HG02970 (cell line): Measurements from ENCODE around the gene CGB7.
"Not testable (repeated sequence)": the region's sequence is repeated elsewhere in the genome, so short reads cannot be mapped to it uniquely, and the experiment has no call there.

Experiments
- ATAC-seq: cut with Tn5 transposase; IDR thresholded peaks from one replicate; pipeline ENCODE4 v1.9.1; 2021; ENCODE audit warnings: mild to moderate bottlenecking, moderate library complexity, moderate number of reproducible peaks; ENCODE audit not compliant: unreplicated experiment, low FRiP score

Gene CGB7

DNA sequence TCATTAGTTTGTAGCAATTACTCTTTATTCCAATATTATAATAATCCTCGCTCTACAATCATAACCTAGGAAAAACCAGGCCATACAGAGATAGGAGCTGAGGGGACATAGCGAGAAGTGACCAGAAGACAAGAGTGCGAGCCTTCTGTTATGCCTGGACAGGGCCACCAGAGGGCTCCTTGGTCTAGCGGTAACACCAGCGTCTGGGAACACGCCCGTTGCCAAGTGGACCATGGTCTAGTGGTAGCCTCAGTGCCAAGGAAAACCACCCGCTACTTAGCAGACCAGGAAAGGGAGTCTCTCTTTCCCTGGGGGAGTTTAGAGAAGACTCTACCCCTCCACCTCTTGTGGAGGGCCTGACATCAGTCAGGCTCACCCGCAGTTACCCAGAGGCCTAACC is 17.3 kb upstream of the CGB7 start:
- ATAC-seq, result not testable (repeated sequence)

DNA sequence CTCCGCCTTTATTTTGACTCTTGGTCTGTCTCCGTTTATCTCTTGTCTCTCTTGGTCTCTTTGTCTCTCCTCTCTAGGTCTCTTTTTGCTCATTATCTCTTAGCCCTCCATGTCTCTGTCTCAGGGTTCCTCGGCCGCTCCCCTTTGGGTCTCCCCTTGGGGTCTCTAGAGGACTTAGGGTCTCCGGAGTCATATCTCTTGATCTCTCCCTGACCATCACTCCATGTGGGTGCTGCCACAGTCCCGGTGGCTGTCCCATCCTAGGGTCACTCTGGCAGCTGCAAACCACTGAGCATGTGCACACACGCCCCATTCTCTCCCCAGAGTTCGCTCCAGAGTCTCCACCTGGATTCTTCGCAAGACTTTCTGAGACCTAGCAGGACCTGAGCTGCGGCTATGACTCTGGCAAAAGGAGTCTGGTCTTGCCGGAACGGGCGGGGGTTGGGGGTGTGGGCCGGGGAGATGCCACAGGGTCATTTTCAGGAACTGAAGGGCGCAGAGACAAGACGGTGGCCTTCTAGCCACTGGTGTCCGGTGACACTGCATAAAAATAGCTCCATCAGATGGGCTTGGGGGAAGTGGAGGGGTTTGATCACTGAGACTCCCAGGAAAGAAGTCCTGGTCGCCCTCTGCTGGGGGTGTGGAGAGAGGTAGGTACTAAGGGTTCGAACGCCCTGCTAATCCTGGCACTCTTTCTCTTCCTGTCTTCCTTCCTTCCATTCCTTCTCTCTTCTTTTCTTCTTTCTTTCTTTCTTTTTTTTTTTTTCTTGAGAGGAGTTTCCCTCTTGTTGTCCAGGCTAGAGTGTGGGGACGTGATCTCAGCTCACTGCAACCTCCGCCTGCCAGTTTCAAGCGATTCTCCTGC is 16.2 kb upstream of the CGB7 start:
- ATAC-seq, result no peak

GRCh38 chr19:49071860-49072547 is 14.5 kb upstream of the CGB7 start:
- no peak for ATAC-seq

DNA sequence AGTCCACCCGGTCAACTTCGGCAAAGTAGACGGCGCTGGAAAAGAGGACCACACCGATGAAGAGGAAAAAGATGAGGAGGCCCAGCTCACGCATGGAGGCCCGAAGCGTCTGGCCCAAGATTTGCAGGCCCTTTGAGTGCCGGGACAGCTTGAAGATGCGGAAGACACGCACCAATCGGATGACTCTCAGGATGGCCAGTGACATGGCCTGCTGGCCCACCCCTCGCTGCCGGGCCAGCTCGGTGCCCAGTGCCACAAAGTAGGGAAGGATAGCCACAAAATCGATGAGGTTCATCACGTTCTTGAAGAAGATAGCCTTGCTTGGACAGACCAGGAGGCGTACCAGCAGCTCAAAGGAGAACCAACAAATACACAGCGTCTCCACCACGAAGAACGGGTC is 12.9 kb upstream of the CGB7 start:
- no peak for ATAC-seq

- ATAC-seq, result no peak
Measured at GRCh38 chr19:49069026-49069425, 11.5 kb upstream of the CGB7 start.

GRCh38 chr19:49067554-49067953 is 10.0 kb upstream of the CGB7 start:
- ATAC-seq, result no peak

DNA sequence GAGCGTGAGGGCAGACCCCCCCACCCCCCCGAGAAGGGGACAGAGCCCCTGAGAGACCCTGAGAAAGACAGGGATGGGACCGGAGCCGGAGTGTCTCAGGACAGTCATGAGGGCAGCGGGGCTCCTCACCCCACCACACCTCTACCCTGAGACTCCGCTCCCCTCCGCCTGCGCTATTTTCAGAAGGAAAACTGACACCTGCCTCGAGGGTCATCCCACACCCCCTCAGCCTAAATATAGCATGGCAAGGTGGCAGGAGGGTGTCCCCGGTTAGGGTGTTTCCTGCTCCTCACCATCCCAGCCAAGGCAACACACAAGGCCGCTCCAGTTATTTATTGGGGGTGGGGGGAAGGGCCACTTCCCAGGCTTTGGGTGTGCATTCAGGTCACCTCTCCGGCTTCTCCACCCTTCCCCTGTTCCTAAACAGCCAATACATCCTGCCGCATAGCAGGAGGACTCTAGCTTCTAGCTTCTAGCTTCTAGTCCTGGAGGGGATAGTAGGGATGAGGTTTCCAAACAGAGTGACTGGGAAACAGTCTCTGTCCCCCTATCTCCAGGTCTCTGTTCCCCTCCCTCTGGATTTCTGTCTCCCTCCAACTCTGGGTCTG is 8.5 kb upstream of the CGB7 start:
- ATAC-seq, result no peak

DNA sequence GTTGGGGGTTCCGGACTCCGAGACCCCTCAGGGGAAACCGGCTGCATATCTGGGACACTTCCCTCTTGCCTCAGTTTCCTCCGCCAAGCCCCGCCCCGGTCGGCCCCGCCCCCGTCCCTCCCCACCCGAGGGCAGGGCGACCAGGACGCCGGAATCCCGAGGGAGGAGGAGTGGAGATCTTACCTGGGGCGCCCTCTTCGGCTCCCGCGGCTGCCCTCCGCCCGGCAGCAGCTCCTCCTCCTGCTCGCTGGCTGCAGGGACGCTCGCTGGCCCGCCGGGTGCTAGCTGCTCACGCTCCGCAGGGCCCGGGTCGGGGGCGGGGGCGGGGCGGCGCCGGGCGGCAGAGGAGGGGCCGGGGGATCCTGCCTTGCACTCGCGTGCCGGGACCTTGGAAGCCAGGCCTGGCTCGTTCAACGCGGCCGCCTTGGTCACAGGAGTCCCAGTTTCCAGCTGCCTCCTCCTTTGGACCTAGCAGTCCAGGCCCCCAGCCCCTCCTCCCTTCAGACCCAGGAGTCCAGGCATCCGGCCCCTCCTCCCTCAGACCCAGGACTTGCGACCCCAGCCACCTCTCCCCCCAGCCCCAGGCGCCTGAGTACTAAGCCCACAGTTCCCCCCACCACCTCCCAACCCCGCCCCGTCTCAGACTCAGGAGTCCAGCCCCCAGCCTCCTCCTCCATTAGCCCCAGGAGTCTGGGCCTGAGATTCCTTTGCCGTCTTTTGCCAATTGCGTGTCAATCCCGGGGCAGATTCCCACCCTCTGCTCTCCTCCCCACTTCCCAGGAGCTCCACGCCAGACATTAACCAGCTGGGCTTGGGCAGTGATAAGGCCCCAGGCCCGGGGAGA is 7.4 kb upstream of the CGB7 start, which contains the start of gene NTF4:
NTF4 (minus strand) TSS at position 51 of the 844 bp plus-strand sequence. CDS start 2,821 bp downstream, outside the sequence.
- ATAC-seq, result no peak

GRCh38 chr19:49064029-49064629 is 6.6 kb upstream of the CGB7 start:
- no peak for ATAC-seq

- no peak for ATAC-seq
Measured at GRCh38 chr19:49061445-49061844, 3.9 kb upstream of the CGB7 start.

GRCh38 chr19:49061000-49061399 is 3.5 kb upstream of the CGB7 start:
- ATAC-seq, result no peak

DNA sequence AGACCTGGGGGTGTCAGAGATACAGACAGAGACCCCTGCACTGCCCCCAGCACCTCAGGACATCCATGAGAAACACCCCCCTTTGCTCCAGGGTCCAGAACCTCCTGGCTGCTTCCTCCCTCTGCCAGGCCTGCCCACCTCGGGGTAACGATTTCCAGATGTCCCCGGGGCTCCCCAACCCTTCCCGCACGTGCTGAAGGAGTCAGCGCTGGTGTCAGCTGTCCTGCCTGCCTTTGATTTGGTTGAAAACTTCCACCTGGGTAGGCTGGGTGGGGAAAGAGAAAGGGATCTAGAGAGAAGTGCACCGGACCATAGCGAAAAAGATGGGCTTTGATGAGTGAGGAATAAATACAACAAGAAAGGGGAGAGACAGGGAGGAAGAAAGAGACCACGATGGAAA is 1.5 kb upstream of the CGB7 start:
- ATAC-seq, result no peak

- ATAC-seq, result no peak
Measured at GRCh38 chr19:49058562-49058961, 1.0 kb upstream of the CGB7 start.

DNA sequence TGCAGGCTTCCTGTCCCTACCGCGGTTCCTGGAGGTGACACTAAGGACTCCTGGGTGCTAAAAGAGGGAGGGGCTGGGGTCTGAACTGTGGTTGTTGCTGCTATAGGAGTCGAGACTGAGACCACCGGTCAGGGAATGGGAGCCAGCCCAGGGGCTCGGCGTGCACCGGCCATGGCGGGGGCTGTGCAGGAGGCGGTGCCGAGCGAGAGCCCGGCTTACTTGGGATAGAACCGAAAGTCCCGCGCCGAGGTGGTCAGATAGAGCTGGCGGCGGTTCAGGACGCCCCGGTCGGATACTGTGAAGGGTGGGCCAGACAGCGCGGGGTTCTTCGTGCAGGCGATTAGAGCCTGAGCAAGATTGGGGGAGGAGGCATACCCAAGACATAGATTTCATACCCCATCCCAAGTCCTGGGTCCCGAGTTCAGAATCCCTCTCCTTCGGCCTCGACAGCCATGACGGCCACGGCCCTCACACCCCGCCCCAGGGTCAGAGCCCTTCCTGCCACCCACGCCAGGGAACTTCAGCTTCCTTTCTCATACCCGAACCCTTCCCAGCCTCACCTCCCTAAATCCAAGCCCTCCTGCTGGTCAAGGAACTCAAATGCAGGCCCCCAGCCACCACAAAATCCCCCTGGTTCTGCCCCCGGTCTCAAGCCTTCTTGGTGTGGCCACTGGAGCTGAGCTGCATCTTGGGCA is 500 bp downstream of the CGB7 start:
- not testable (repeated sequence) for ATAC-seq

DNA sequence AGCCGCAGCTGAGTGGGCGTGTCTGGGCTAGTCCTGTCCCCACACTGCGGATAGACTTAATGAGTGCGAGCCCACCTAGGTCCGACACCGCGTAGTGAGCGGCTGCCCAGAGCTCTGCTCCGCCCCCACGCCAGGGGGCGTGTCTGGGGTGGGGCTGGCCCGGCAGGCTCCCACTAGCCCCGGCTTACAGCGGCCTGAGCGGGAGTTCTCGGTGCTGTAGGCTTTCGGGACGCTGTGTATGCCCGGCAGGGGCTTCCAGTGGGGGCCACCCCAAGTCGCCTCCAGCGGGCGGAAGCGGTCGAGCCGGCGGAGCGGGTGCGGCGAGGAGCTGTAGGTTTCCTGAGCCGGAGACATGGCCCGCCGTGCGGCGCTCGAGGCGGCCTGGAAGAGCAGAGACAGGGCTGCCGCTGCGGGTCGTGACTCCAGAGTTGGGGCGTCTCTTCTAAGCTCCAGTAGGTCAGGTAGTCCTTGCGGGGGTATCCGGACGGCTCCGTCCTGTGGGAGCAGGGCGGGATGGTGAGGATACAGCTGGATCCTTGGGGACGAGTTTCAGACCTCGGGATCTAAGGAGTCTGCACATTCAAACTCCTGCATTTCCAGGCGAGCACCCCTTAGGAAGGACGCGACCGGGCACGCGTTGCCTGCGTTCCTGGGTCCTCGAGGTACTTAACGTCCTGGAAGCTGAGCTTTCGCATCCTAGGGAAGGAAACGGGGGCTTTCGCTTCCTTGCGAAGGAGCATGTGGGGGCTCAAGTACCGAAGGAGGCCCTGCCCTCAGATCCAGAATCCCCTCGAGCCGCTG is 1.2 kb downstream of the CGB7 start:
- ATAC-seq, result no peak

- ATAC-seq, result not testable (repeated sequence)
Measured at GRCh38 chr19:49050376-49051033, 7.0 kb downstream of the CGB7 start.

DNA sequence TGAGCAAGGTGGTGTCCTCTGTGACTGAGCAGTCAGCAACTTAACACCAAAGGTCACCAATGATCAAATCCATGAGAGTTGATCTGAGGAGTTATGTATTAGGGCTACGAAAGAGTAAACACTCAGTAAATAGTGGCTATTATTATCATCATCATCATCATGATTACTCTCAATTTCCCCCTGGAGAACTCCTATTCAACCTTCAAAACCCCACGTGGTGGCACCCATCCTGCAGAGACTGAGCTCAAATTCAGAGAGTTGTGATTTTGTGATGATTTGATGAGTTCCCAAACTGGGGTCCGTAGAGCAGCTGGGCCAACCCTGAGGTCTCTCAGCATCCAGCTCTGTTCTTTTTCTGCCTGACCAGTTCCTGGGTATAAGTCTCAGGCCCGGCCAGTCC is 7.7 kb downstream of the CGB7 start:
- ATAC-seq, result not testable (repeated sequence)

DNA sequence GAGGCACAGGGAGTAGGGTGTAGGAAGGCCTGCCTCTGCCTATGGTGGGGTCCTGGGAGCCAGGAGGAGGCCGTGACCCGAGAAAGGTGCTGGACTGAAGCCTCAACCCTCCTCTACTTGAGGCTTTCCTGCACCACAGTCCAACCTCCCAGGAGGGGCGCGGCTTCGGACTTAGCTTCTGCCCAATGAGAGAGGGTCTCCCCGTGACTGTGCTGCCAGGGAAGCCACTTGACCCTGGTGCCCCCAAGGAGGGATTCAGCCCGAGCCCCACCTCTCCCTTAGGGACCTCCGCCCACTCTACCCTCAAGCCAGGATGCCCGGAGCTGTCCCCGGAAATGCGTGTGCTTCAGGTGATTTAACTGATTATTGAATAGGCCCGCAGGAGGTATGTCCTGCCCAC is 8.5 kb downstream of the CGB7 start, which contains the start of gene CGB8:
CGB8 (minus strand) TSS at position 101 of the 400 bp plus-strand sequence. CDS start 372 bp downstream, outside the sequence.
- not testable (repeated sequence) for ATAC-seq
